IMR-90 (cell line): Measurements from ENCODE around the gene CCNJL. TPM values are rescaled to one million over a fixed set of nuclear protein-coding genes. Genes with fewer than 3 reads are reported as not detected.

Source experiments
- ATAC-seq: fragments of 200-7000 bp; cut with Tn5 transposase; 2 replicates; pipeline ENCODE4 v1.9.1; 2020; ENCODE audit warnings: low read depth, mild to moderate bottlenecking, moderate library complexity
- BruUV-seq: library from RNA; stranded (reverse); fragments of 400-500 nt; replicated peaks from 2 replicates; lab custom pipeline; 2021; lab: Mats Ljungman, UMichigan
- CTCF ChIA-PET: fragments of 300-600 bp; formaldehyde crosslinking; extraction: SDS; loops from one replicate; lab custom pipeline; 2021; ENCODE audit warnings: antibody characterized with exemption; lab: Yijun Ruan, JAX
- POLR2A ChIA-PET: fragments of 300-600 bp; sonication (Branson Sonifier 250); formaldehyde crosslinking; loops from one replicate; lab custom pipeline; 2022; ENCODE audit warnings: antibody characterized with exemption; ENCODE audit not compliant: unreplicated experiment; lab: Charles Lee
- DNase-seq: peaks from one replicate; pipeline ENCODE4 v3.0.0; 2013
- H2AFZ ChIP-seq: replicated peaks from 2 replicates; pipeline ENCODE3; 2013; ENCODE audit warnings: low read length, mild to moderate bottlenecking; ENCODE audit not compliant: poor library complexity
- H2AK5ac ChIP-seq: 2 replicates; pipeline ENCODE4 v1.6.1; 2013; ENCODE audit warnings: low read depth, low read length, inconsistent platforms
- H2AK9ac ChIP-seq: replicated peaks from 2 replicates; pipeline ENCODE3; 2013; ENCODE audit warnings: mild to moderate bottlenecking, low read depth, low read length, moderate library complexity; ENCODE audit not compliant: poor library complexity
- H2BK120ac ChIP-seq: 2 replicates; pipeline ENCODE4 v1.6.1; 2013; ENCODE audit warnings: low read depth, low read length, inconsistent platforms
- H2BK15ac ChIP-seq: 3 replicates; pipeline ENCODE4 v1.6.1; 2013; ENCODE audit warnings: low read depth, low read length, inconsistent platforms
- H2BK20ac ChIP-seq: 2 replicates; pipeline ENCODE4 v1.6.1; 2013; ENCODE audit warnings: low read depth, mild to moderate bottlenecking, inconsistent platforms, low read length, moderate library complexity
- H2BK5ac ChIP-seq: 2 replicates; pipeline ENCODE4 v1.6.1; 2013; ENCODE audit warnings: mild to moderate bottlenecking, low read depth, low read length, inconsistent platforms; ENCODE audit not compliant: poor library complexity, severe bottlenecking
- H3K14ac ChIP-seq: replicated peaks from 2 replicates; pipeline ENCODE4 v1.6.1; 2013; ENCODE audit warnings: low read depth, low read length, inconsistent platforms
- H3K18ac ChIP-seq: 2 replicates; pipeline ENCODE4 v1.6.1; 2013; ENCODE audit warnings: low read depth, low read length, control low read depth
- H3K23ac ChIP-seq: 2 replicates; pipeline ENCODE4 v1.6.1; 2013; ENCODE audit warnings: low read depth, low read length, inconsistent platforms
- H3K27ac ChIP-seq: 2 replicates; pipeline ENCODE4 v1.5.1; 2013; ENCODE audit warnings: mild to moderate bottlenecking, control low read depth, low read length; ENCODE audit not compliant: insufficient read depth
- H3K27me3 ChIP-seq: 2 replicates; pipeline ENCODE4 v1.6.1; 2013; ENCODE audit warnings: low read length; ENCODE audit not compliant: control insufficient read depth, insufficient read depth
- H3K36me3 ChIP-seq: 2 replicates; pipeline ENCODE4 v1.6.1; 2013; ENCODE audit warnings: low read length, mixed read lengths; ENCODE audit not compliant: control insufficient read depth, insufficient read depth
- H3K4ac ChIP-seq: 2 replicates; pipeline ENCODE4 v1.6.1; 2013; ENCODE audit warnings: low read depth, low read length, inconsistent platforms
- H3K4me1 ChIP-seq: 2 replicates; pipeline ENCODE4 v1.6.1; 2013; ENCODE audit warnings: low read length, mixed read lengths; ENCODE audit not compliant: control insufficient read depth, insufficient read depth
- H3K4me2 ChIP-seq: 2 replicates; pipeline ENCODE4 v1.6.1; 2013; ENCODE audit warnings: low read depth, mild to moderate bottlenecking, control low read depth, low read length, moderate library complexity
- H3K4me3 ChIP-seq: 2 replicates; pipeline ENCODE4 v1.5.1; 2013; ENCODE audit warnings: low read depth, mild to moderate bottlenecking, control low read depth, low read length, moderate library complexity; ENCODE audit not compliant: insufficient read depth
- H3K56ac ChIP-seq: 2 replicates; pipeline ENCODE4 v1.6.1; 2013; ENCODE audit warnings: low read length, inconsistent platforms; ENCODE audit not compliant: insufficient read depth; ENCODE audit errors: extremely low read depth
- H3K79me1 ChIP-seq, 2 experiments: 2 replicates each; pipeline ENCODE4 v1.6.1; 2013; ENCODE audit warnings: low read length in 2 of 2, inconsistent platforms in 1 of 2, low read depth in 1 of 2
- H3K9ac ChIP-seq: 2 replicates; pipeline ENCODE4 v1.6.1; 2013; ENCODE audit warnings: low read depth, low read length, control low read depth
- H3K9me1 ChIP-seq: 2 replicates; pipeline ENCODE4 v1.6.1; 2013; ENCODE audit warnings: low read length, inconsistent platforms; ENCODE audit not compliant: insufficient read depth
- H3K9me3 ChIP-seq: 2 replicates; pipeline ENCODE4 v1.6.1; 2013; ENCODE audit warnings: low read length; ENCODE audit not compliant: control insufficient read depth, insufficient read depth
- H4K20me1 ChIP-seq: 2 replicates; pipeline ENCODE4 v1.6.1; 2013; ENCODE audit warnings: low read length, inconsistent platforms; ENCODE audit not compliant: insufficient read depth
- H4K5ac ChIP-seq: 2 replicates; pipeline ENCODE4 v1.6.1; 2013; ENCODE audit warnings: mild to moderate bottlenecking, low read depth, low read length, control low read depth
- H4K8ac ChIP-seq, 2 experiments: 2 replicates each; pipeline ENCODE4 v1.6.1; 2013; ENCODE audit warnings: low read depth in 2 of 2, low read length in 2 of 2, control low read depth in 1 of 2, inconsistent platforms in 1 of 2
- H4K91ac ChIP-seq: 2 replicates; pipeline ENCODE4 v1.6.1; 2013; ENCODE audit warnings: low read depth, low read length, inconsistent platforms; ENCODE audit not compliant: insufficient read depth
- ELK1 ChIP-seq: fragments of 150-350 bp; IDR thresholded peaks from 2 replicates; pipeline ENCODE4 v1.6.1; 2016; ENCODE audit warnings: low read depth, mild to moderate bottlenecking, low read length, moderate library complexity, borderline replicate concordance
- FOS ChIP-seq: fragments of 150-350 bp; IDR thresholded peaks from 2 replicates; pipeline ENCODE4 v1.6.1; 2016; ENCODE audit warnings: low read depth, low read length
- POLR2A ChIP-seq: IDR thresholded peaks from 2 replicates; pipeline ENCODE4 v1.6.1; 2012; ENCODE audit warnings: mild to moderate bottlenecking, low read depth, low read length
- RFX5 ChIP-seq: IDR thresholded peaks from 2 replicates; pipeline ENCODE4 v1.8.0; 2012; ENCODE audit warnings: low read depth, mild to moderate bottlenecking, low read length, moderate library complexity
- WGBS, 2 experiments: methylation state at CpG; one replicate each; pipeline versions ENCODE4 v1.1.5 to v1.1.7; 2013; ENCODE audit warnings: missing lambda C conversion rate in 2 of 2; ENCODE audit not compliant: insufficient read length in 1 of 2; ENCODE audit errors: extremely low coverage in 2 of 2; 5-methylcytosine and 5-hydroxymethylcytosine counted together
- dilution Hi-C: fragments of 300-500 bp; cut with HindIII; formaldehyde crosslinking; loops from one replicate; pipeline ENCODE4 v1.14.3; 2018; ENCODE audit warnings: low sequenced_read_pairs; ENCODE audit not compliant: unreplicated experiment
- in situ Hi-C: fragments of 300-500 bp; cut with MboI; formaldehyde crosslinking; loops from 3 replicates; pipeline ENCODE4 v1.14.3; 2019; ENCODE audit warnings: low sequenced_read_pairs, inconsistent platforms, mixed read lengths
- intact Hi-C: fragments of 100-400 bp; cut with micrococcal nuclease; formaldehyde crosslinking; loops from 2 replicates; pipeline ENCODE4 v1.10.0; 2022
- polyA plus RNA-seq, 3 experiments: library from polyadenylated mRNA; depleted of rRNA; stranded (reverse); fragments of >200 nt; gene quantifications; 2 replicates each; pipeline ENCODE4 v1.2.3, GENCODE V29; 2012; ENCODE audit warnings: low replicate concordance in 1 of 3
- total RNA-seq: library from RNA; depleted of rRNA; stranded (reverse); fragments of >200 nt; gene quantifications from 2 replicates; pipeline ENCODE4 v1.2.3, GENCODE V29; 2012

The CCNJL gene
- total and polyA plus RNA-seq, 2 of the 4 experiments (the other 2 are of a cell fraction): 2.0 to 3.8 TPM

DNA sequence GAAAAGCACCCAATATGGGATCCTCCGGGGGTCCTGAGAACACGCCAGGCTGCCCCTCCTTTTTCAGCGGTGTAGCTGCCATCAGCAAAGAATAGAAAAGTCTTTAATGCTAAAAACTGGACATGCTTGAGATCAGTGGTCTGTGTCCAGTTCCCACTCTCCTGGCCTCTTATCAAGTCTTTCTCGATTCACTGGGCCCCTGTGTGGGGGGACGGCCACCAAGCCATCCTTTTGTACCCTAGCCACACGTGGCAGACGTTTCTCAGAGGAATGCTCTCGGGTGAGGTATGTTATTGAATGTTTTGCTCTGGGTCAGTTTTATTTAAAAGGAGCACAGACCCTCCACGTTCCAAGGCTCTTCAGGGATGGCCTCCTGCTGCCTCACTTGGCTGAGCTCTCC, 59.4 kb downstream of the CCNJL start:
- peaks cover 16% of the 10 kb centered on the region for H3K36me3 ChIP-seq
- BruUV-seq: no TSS peak
- H3K9me1 ChIP-seq: no peaks in the 10 kb centered on the region
- H4K8ac ChIP-seq: no peak overlapping the region
- no peak overlapping the region for H2AK9ac ChIP-seq
- no peak for ATAC-seq
- H2AFZ ChIP-seq: no peak overlapping the region
- no peak overlapping the region for H2BK120ac ChIP-seq
- no peak for TF ChIP-seq ELK1
- no peak for TF ChIP-seq FOS
- TF ChIP-seq RFX5: no peak
- TF ChIP-seq POLR2A: no peak
- no peak overlapping the region for H2AK5ac ChIP-seq
- no peaks in the 10 kb centered on the region for H3K27me3 ChIP-seq
- no peak overlapping the region for H3K56ac ChIP-seq
- dilution Hi-C loops (no loop called here), intact Hi-C loops (no loop called here), in situ Hi-C loops (no loop called here)
- no peak overlapping the region for H4K5ac ChIP-seq
- no peaks in the 10 kb centered on the region for H3K9me3 ChIP-seq
- WGBS, 2 experiments: no CpG with 5 or more reads among the region's 9 CpGs
- H3K4me1 ChIP-seq: no peaks in the 10 kb centered on the region
- CTCF ChIA-PET: interaction anchor here (1.0 kb wide), 1 partner anchor 10 kb away, joined by 3 read pairs; no protein-coding TSS in a partner anchor
- no peak overlapping the region for H3K9ac ChIP-seq
- no peak overlapping the region for H4K91ac ChIP-seq
- no peaks in the 10 kb centered on the region for H3K79me1 ChIP-seq
- POLR2A ChIA-PET: no interaction called here
- no peak overlapping the region for H3K23ac ChIP-seq
- H2BK5ac ChIP-seq: no peak overlapping the region
- H2BK20ac ChIP-seq: no peak overlapping the region
- H2BK15ac ChIP-seq: no peak overlapping the region
- no peak overlapping the region for H3K4ac ChIP-seq
- no peak overlapping the region for H3K27ac ChIP-seq
- no peaks in the 10 kb centered on the region for H4K20me1 ChIP-seq
- no peak for DNase-seq
- no peak overlapping the region for H3K4me3 ChIP-seq
- no peak overlapping the region for H3K18ac ChIP-seq
- no peak overlapping the region for H3K4me2 ChIP-seq
- H3K14ac ChIP-seq: no peak overlapping the region
